HG03196 (cell line): ENCODE data around the gene PRIM2.
"Not testable (repeated sequence)": the region's sequence is repeated elsewhere in the genome, so short reads cannot be mapped to it uniquely, and the experiment has no call there.

Experiments used
- ATAC-seq: cut with Tn5 transposase; IDR thresholded peaks from one replicate; pipeline ENCODE4 v1.9.1; 2021; ENCODE audit not compliant: unreplicated experiment

Gene PRIM2

GRCh38 chr6:57443181-57443580, 125.8 kb downstream of the PRIM2 start:
- not testable (repeated sequence) for ATAC-seq

GRCh38 chr6:57444787-57445186, 127.4 kb downstream of the PRIM2 start:
- ATAC-seq: not testable (repeated sequence)

DNA sequence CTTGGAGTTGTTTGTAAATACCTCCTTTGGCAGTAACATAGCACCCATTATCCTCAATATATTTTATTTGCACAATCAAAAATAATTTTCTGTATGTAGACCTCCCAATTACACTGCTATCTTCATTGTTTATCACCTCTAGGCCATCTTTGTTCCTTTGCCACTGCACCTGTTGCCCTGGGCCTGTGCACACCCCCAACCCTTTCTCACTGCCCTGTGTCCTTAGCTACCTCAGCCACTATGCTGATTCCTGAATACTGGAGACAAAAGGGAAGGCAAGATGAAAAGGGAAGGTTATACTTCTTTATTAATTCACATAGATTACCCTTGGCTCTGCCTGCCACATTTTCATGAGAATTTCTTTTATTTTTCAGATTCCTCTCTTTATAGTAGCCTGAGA, 127.9 kb downstream of the PRIM2 start:
- ATAC-seq: peak; percentile 46

DNA sequence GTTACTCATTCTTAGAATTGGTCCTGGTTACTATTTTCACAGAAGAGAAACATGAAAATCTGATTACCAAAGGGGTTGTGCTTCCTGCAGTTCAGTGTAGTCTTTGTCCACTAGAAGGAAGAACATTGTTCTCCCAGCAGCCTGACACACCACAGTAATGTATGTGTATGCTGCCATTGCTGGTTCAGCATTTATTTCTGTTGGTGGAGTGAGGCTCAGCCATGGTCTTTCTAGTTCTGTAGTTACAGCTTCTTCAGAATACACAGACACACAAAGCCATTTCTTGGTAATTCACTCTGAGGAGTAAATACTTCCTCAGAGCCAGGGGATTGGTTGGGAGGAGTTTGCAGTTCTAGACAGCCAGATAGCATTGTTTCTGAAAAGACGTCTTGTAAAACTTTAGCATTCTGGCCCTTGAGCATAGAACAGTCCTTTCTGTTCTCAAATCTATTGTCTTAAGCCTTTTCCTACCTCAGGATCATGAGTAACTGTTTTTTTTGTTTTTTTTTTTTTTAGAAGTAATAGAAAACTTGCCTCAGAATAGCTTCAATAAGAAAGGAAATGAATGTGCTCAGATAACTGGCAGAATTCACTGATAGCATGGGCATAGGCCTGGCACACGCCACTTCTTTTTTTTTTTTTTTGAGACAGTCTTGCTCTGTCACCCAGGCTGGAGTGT, 128.5 kb downstream of the PRIM2 start:
- peak; percentile 81 for ATAC-seq

GRCh38 chr6:57449496-57450066, 132.2 kb downstream of the PRIM2 start:
- ATAC-seq: not testable (repeated sequence)

DNA sequence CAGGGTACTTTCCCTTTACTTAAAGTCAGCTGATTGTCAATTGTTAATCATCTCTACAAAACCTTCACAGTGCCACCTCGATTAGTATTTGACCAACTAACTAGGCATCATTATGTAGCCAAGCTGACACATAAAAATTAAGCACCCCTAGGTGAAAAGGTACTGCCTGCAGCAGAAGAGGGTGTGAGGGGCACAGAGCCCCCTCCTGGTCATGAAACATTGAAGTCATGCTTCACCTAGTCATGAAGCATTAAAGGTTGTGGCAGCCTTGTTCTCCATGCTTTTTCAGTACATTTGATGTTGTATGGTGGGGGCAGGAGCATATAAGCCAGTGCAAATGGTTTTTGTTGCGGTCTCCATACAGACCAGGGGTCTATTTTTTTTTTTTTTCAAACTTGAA, 142.4 kb downstream of the PRIM2 start:
- ATAC-seq: not testable (repeated sequence)

- ATAC-seq: not testable (repeated sequence)
Observed at GRCh38 chr6:57461022-57461421, 143.6 kb downstream of the PRIM2 start.

GRCh38 chr6:57463809-57464208, 146.4 kb downstream of the PRIM2 start:
- ATAC-seq: not testable (repeated sequence)

DNA sequence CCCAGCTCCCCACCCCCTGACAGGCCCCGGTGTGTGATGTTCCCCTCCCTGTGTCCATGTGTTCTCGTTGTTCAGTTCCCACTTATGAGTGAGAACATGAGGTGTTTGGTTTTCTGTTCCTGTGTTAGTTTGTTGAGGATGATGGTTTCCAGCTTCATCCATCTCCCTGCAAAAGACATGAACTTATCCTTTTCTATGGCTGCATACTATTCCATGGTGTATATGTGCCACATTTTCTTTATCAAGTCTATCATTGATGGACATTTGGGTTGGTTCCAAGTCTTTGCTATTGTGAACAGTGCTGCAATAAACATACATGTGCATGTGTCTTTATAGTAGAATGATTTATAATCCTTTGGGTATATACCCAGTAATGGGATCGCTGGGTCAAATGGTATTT, 148.5 kb downstream of the PRIM2 start:
- not testable (repeated sequence) for ATAC-seq

DNA sequence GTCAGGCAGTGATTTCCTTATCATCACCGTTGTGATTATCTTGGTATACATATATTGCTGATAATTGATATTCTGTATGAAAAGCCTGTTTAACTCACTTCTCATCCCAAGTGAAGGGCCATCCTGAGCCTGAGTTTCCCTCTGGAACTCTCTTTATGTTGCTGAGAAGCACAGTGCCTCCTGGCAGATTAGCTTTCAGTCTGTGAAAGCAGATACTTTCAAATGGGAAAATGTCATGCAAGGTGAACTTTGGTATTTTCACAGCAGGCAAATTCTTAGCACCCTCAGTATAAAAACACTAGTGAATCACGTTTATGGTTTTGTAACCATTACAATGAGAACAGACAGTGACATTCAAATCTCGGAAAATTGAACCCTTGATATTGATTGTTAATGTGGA, 151.6 kb downstream of the PRIM2 start:
- no peak for ATAC-seq

GRCh38 chr6:57470148-57470547, 152.7 kb downstream of the PRIM2 start:
- ATAC-seq: not testable (repeated sequence)

- ATAC-seq: not testable (repeated sequence)
Observed at GRCh38 chr6:57471314-57471864, 154.0 kb downstream of the PRIM2 start.

DNA sequence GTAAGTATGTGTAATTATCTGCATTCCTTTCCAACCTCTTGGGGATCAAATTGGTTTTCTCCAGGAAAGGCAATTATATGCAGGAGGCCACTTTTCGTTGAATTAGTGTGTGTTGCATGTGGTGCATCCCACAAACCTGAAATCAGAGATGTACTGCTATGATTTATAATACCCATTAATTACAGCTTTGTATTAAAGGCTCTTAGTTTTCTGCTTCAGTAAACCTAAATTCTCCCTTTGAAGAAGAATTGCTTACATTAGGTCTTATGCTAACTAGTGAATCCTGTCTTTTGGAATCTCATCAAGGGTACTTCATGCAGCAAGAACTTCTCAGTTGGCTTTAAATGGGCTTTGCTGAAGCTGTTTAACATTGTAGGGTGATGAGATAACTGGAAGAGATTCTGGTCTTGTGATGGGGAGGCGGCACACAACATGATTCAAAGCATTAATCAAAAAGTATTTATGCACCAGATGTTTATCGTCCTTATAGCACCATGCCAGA, 155.5 kb downstream of the PRIM2 start:
- ATAC-seq: not testable (repeated sequence)

DNA sequence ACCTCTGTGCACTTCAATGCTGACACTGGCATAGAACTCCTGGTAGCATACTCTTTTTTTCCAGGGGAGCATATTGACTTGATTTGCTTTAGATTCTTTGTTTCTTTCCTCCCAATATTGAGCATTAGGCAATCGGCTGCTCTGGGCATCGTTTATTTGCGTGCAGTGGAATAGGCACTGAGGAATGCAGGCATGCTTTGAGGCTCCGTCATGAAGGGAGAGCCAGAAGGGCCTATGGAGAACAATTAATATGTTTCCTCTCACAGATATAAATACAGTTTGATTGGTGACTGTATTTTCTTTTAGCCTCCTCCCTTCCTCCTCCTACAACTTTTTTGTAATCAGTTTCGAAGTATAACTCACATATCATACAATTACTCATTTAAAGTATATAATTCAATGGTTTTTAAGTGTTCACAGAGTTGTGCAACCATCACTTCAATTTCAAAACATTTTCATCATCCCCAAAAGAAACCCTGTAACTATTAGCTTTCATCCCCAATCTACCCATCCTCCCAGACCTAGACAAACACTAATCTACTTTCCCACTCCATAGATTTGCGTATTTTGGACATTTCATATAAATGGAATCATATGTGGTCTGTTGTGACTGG, 157.5 kb downstream of the PRIM2 start:
- ATAC-seq: not testable (repeated sequence)

DNA sequence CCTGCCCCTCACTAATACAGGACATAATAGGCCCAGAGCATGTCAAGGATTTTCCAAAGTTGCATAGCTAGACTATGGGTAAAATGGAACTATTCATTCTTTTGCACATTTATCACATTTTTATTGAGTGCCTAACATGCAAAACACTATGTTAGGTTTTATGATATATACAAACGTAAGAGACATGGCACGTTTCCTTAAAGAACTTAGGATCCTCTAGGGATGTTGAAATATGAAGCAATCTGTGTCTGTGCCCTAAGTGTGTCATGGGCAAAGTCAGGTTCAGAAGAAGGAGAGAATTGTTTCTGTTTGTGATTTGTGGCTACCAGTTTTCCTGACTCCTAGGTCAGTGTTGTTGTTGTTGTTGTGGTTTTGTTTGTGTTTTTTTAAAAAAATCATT, 158.2 kb downstream of the PRIM2 start:
- ATAC-seq: not testable (repeated sequence)

- ATAC-seq: not testable (repeated sequence)
Observed at GRCh38 chr6:57480194-57480593, 162.8 kb downstream of the PRIM2 start.

DNA sequence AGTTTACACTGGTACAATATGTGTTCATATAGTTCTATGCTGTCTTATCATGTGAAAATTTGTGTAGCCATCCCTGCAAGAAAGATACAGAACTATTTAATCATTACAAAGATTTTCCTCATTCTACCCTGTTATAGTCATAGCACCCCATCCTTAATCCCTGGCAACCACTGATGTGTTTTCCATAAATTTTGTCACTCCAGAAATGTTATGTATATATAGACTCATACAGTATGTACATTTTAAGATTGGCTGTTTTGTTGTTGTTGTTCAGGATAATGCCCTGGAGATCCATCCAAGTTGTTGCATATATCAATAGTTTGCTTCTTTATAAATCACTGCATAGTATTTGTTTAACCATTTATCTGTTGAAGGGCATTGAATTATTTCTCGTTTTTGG, 163.7 kb downstream of the PRIM2 start:
- not testable (repeated sequence) for ATAC-seq

GRCh38 chr6:57482471-57482870, 165.0 kb downstream of the PRIM2 start:
- not testable (repeated sequence) for ATAC-seq

- not testable (repeated sequence) for ATAC-seq
Observed at GRCh38 chr6:57486494-57487081, 169.2 kb downstream of the PRIM2 start.

DNA sequence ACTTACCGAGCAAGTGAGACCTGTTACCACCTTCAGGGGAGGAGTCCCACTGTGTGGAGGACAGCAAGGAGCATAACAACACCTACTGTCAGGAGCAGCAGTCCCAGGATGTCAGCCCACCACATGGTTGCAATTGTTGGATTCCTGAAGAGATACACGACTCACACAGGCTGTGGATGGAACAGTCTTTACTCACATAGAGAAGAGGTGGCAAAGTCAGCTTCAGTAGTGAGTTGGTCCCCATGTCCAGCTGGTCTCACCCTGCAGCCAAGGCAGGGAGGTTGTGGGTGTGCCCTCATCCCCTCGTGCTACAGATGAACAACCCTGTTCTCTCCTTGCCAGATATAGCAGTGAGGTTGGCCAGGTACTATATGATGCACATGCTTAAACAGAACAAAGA, 171.1 kb downstream of the PRIM2 start:
- ATAC-seq: not testable (repeated sequence)

DNA sequence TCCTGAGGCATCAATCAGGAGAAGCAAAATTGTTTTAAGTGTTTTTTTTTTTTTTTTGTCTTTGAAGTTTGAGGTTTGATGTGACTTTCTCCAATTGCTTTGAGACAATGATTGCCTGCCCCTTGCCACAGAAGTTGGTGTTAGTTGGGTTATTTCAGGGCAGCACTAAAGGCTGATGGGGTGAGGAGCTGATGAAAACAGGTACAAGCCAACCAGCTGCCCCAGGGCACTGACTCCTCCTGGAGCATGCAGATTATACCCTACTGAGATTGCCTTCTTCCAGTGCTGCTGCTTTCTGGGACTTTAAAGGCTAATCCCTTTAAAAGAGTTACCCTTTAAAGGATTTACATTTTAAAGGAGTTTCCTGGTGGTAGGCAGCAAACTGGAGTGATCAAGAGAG, 172.5 kb downstream of the PRIM2 start:
- not testable (repeated sequence) for ATAC-seq
